Endothelial cell of umbilical vein (primary cell): Measurements from ENCODE around the gene RPLP1. TPM values are rescaled to one million over a fixed set of nuclear protein-coding genes. Genes with fewer than 3 reads are reported as not detected.

Experiments used
- BruUV-seq: library from RNA; stranded (reverse); fragments of 400-500 nt; replicated peaks from 2 replicates; lab custom pipeline; 2021; lab: Mats Ljungman, UMichigan
- CTCF ChIA-PET: fragments of 300-600, 350-600 bp; sonication (Branson Sonifier 250); formaldehyde crosslinking; loops from one replicate; lab custom pipeline; 2021; ENCODE audit warnings: antibody characterized with exemption, inconsistent platforms; lab: Charles Lee
- POLR2A ChIA-PET: fragments of 300-600, 350-600 bp; sonication (Branson Sonifier 250); formaldehyde crosslinking; loops from one replicate; lab custom pipeline; 2021; ENCODE audit warnings: antibody characterized with exemption, inconsistent platforms; lab: Charles Lee
- DNase-seq: peaks from one replicate; pipeline ENCODE4 v3.0.0-alpha.2; 2011; ENCODE audit warnings: low read depth, low spot score
- FAIRE-seq: peaks from 2 replicates; lab custom pipeline; 2011; peaks lifted over from hg19 to GRCh38; lab: Jason Lieb, UNC
- H2AFZ ChIP-seq: 2 replicates; pipeline ENCODE4 v1.6.0; 2012; ENCODE audit warnings: low read depth, low read length, control low read depth, inconsistent platforms
- H3K27ac ChIP-seq: 2 replicates; pipeline ENCODE4 v1.5.1; 2011; ENCODE audit warnings: low read depth, mild to moderate bottlenecking, control low read depth, low read length, moderate library complexity; ENCODE audit not compliant: insufficient read depth
- H3K27me3 ChIP-seq, 2 experiments: 2 replicates each; pipeline versions ENCODE4 v1.6.0 to v1.6.1; 2011; ENCODE audit warnings: low read length in 2 of 2, mixed read lengths in 1 of 2; ENCODE audit not compliant: control insufficient read depth in 2 of 2, insufficient read depth in 2 of 2
- H3K36me3 ChIP-seq, 2 experiments: 2 replicates in 1 of 2; 3 replicates in 1 of 2; pipeline ENCODE4 v1.5.1; 2011; ENCODE audit warnings: low read length in 2 of 2, mild to moderate bottlenecking in 1 of 2, moderate library complexity in 1 of 2; ENCODE audit not compliant: control insufficient read depth in 2 of 2, insufficient read depth in 2 of 2; ENCODE audit errors: extremely low read depth in 1 of 2
- H3K4me1 ChIP-seq: 3 replicates; pipeline ENCODE4 v1.5.1; 2011; ENCODE audit warnings: mild to moderate bottlenecking, low read length; ENCODE audit not compliant: control insufficient read depth, insufficient read depth; ENCODE audit errors: extremely low read depth
- H3K4me2 ChIP-seq: 2 replicates; pipeline ENCODE4 v1.6.1; 2011; ENCODE audit warnings: low read length, control low read depth, mixed read lengths; ENCODE audit not compliant: insufficient read depth
- H3K4me3 ChIP-seq, 3 experiments: fragments of 200-600 bp in 1 of 3; sonication (generic), shearing (Covaris generic) in 1 of 3; replicated peaks in 1 of 3; 2 replicates each; pipeline ENCODE4 v1.5.1; 2011 to 2016; ENCODE audit warnings: control low read depth in 3 of 3, low read length in 3 of 3, mild to moderate bottlenecking in 2 of 3, inconsistent platforms in 1 of 3, low read depth in 1 of 3, moderate library complexity in 1 of 3; ENCODE audit not compliant: insufficient read depth in 1 of 3
- H3K79me2 ChIP-seq: 2 replicates; pipeline ENCODE4 v1.6.0; 2012; ENCODE audit warnings: low read length, inconsistent platforms; ENCODE audit not compliant: control insufficient read depth, insufficient read depth
- H3K9ac ChIP-seq: replicated peaks from 2 replicates; pipeline ENCODE3; 2011; ENCODE audit warnings: low read length, control low read depth; ENCODE audit not compliant: insufficient read depth; ENCODE audit errors: extremely low read depth
- H3K9me1 ChIP-seq: replicated peaks from 3 replicates; pipeline ENCODE4 v1.6.0; 2011; ENCODE audit warnings: mild to moderate bottlenecking, low read length; ENCODE audit not compliant: control insufficient read depth, insufficient read depth; ENCODE audit errors: extremely low read depth
- H3K9me3 ChIP-seq: replicated peaks from 2 replicates; pipeline ENCODE4 v1.5.1; 2012; ENCODE audit warnings: low read length, inconsistent platforms; ENCODE audit not compliant: control insufficient read depth, insufficient read depth
- H4K20me1 ChIP-seq: replicated peaks from 2 replicates; pipeline ENCODE3; 2011; ENCODE audit warnings: mild to moderate bottlenecking, low read length; ENCODE audit not compliant: control insufficient read depth, insufficient read depth; ENCODE audit errors: extremely low read depth
- EZH2 ChIP-seq: IDR thresholded peaks from 2 replicates; pipeline ENCODE4 v1.6.1; 2012; ENCODE audit warnings: borderline replicate concordance, low read depth, mild to moderate bottlenecking, moderate library complexity, low read length, inconsistent platforms; ENCODE audit not compliant: severe bottlenecking
- FOS ChIP-seq: IDR thresholded peaks from 2 replicates; pipeline ENCODE4 v1.6.1; 2011; ENCODE audit warnings: mild to moderate bottlenecking, low read length, moderate library complexity, borderline replicate concordance; ENCODE audit not compliant: insufficient read depth
- GATA2 ChIP-seq: IDR thresholded peaks from 2 replicates; pipeline ENCODE4 v1.7.0; 2011; ENCODE audit warnings: low read depth, mild to moderate bottlenecking, moderate library complexity, mixed read lengths, low read length; ENCODE audit not compliant: insufficient read length, insufficient read depth
- JUN ChIP-seq: IDR thresholded peaks from 2 replicates; pipeline ENCODE4 v1.6.1; 2011; ENCODE audit warnings: borderline replicate concordance, low read depth; ENCODE audit not compliant: insufficient read length, insufficient read depth
- MAX ChIP-seq: IDR thresholded peaks from 2 replicates; pipeline ENCODE4 v1.6.1; 2011; ENCODE audit not compliant: insufficient read depth, insufficient read length
- MYC ChIP-seq: IDR thresholded peaks from one replicate; pipeline ENCODE4 v1.6.1; 2011; ENCODE audit warnings: mild to moderate bottlenecking, low read depth, low read length
- POLR2A ChIP-seq: IDR thresholded peaks from 2 replicates; pipeline ENCODE4 v1.6.1; 2012; ENCODE audit warnings: low read depth, mild to moderate bottlenecking, control low read depth, low read length
- POLR2AphosphoS5 ChIP-seq: IDR thresholded peaks from 2 replicates; pipeline ENCODE4 v1.6.1; 2012; ENCODE audit warnings: low read depth, mild to moderate bottlenecking, control low read depth, low read length, moderate library complexity; ENCODE audit not compliant: insufficient read depth
- dilution Hi-C: fragments of 300-500 bp; cut with MboI; formaldehyde crosslinking; loops from one replicate; pipeline ENCODE4 v1.15.0; 2019; ENCODE audit warnings: low sequenced_read_pairs; ENCODE audit not compliant: extremely low pct_ligation_motif_present
- intact Hi-C: fragments of 100-400 bp; cut with micrococcal nuclease; formaldehyde crosslinking; loops from one replicate; pipeline ENCODE4 v1.10.0; 2022
- polyA plus RNA-seq, 4 experiments: library from polyadenylated mRNA; depleted of rRNA in 3 of 4; stranded (reverse) in 3 of 4; unstranded in 1 of 4; fragments of >200 nt; gene quantifications; 2 replicates each; pipeline versions ENCODE4 v1.2.1 to v1.2.3, GENCODE V29; 2011 to 2012; ENCODE audit warnings: missing spikeins in 1 of 4
- total RNA-seq: library from RNA; stranded (reverse); gene quantifications from 2 replicates; pipeline ENCODE4 v1.2.3, GENCODE V29; 2021
- TF ChIP-seq, protein P1 (sequence below), 2 donors: IDR thresholded peaks; 1 replicate in 1 of 2; 2 replicates in 1 of 2; pipeline ENCODE4 v1.5.1; 2011; ENCODE audit warnings: low read length in 2 of 2, mild to moderate bottlenecking in 2 of 2, moderate library complexity in 2 of 2, control low read depth in 1 of 2, inconsistent platforms in 1 of 2, low read depth in 1 of 2; ENCODE audit not compliant: insufficient read depth in 1 of 2; ENCODE audit errors: extremely low read depth in 1 of 2

RPLP1 gene
- total and polyA plus RNA-seq, 2 donors (not counting 3 experiments of a cell fraction or from before 2014, with no cell fraction given): 1,603 to 2,985 TPM

- FAIRE-seq (no peak), DNase-seq (no peak)
- Histone ChIP-seq H2AFZ (no peak overlapping the region), H3K9ac (no peak overlapping the region), H3K36me3 (no peaks in the 10 kb centered on the region), H3K9me1 (no peaks in the 10 kb centered on the region), H3K4me2 (no peak overlapping the region), H3K27ac (no peak overlapping the region), H3K79me2 (no peaks in the 10 kb centered on the region), H4K20me1 (no peaks in the 10 kb centered on the region), H3K9me3 (no peaks in the 10 kb centered on the region), H3K27me3 (peaks cover 0 to 3% of the 10 kb centered on the region in 2 experiments), H3K4me3 (no peak overlapping the region), H3K4me1 (no peaks in the 10 kb centered on the region)
- no TSS peak for BruUV-seq
- intact Hi-C loops (no loop called here), dilution Hi-C loops (no loop called here)
- ChIA-PET POLR2A (no interaction called here), CTCF (no interaction called here)
- no peak for TF ChIP-seq FOS
- no peak for TF ChIP-seq EZH2
- no peak for TF ChIP-seq POLR2AphosphoS5
- TF ChIP-seq MYC: no peak
Measured at GRCh38 chr15:69480932-69481331, 28.3 kb downstream of the RPLP1 start.

- Histone ChIP-seq H3K9me1 (no peaks in the 10 kb centered on the region), H3K4me2 (no peak overlapping the region), H3K9ac (no peak overlapping the region), H4K20me1 (no peaks in the 10 kb centered on the region), H2AFZ (no peak overlapping the region), H3K9me3 (no peaks in the 10 kb centered on the region), H3K79me2 (no peaks in the 10 kb centered on the region), H3K4me3 (no peak overlapping the region), H3K27me3 (peaks cover 0 to 3% of the 10 kb centered on the region in 2 experiments), H3K27ac (no peak overlapping the region), H3K4me1 (no peaks in the 10 kb centered on the region), H3K36me3 (no peaks in the 10 kb centered on the region)
- ChIA-PET CTCF (interaction anchor here (1.8 kb wide), 1 partner anchor 15 kb away, joined by 4 read pairs; no protein-coding TSS in a partner anchor), POLR2A (no interaction called here)
- no TSS peak for BruUV-seq
- FAIRE-seq: no peak
- intact Hi-C loops (no loop called here), dilution Hi-C loops (no loop called here)
- no peak for DNase-seq
- TF ChIP-seq MAX (no peak), JUN (no peak), MYC (no peak), GATA2 (no peak), EZH2 (no peak), POLR2A (no peak), POLR2AphosphoS5 (no peak), FOS (no peak)
- TF ChIP-seq, protein P1, sequence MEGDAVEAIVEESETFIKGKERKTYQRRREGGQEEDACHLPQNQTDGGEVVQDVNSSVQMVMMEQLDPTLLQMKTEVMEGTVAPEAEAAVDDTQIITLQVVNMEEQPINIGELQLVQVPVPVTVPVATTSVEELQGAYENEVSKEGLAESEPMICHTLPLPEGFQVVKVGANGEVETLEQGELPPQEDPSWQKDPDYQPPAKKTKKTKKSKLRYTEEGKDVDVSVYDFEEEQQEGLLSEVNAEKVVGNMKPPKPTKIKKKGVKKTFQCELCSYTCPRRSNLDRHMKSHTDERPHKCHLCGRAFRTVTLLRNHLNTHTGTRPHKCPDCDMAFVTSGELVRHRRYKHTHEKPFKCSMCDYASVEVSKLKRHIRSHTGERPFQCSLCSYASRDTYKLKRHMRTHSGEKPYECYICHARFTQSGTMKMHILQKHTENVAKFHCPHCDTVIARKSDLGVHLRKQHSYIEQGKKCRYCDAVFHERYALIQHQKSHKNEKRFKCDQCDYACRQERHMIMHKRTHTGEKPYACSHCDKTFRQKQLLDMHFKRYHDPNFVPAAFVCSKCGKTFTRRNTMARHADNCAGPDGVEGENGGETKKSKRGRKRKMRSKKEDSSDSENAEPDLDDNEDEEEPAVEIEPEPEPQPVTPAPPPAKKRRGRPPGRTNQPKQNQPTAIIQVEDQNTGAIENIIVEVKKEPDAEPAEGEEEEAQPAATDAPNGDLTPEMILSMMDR (IDR thresholded peaks at IDR 0.05; ENCODE audit: extremely low read depth in 1 of 2, insufficient read depth in 1 of 2, low read depth in 1 of 2, low read length in 2 of 2): no peak
Measured at GRCh38 chr15:69482686-69483256, 30.2 kb downstream of the RPLP1 start.
